Forelimb muscle (tissue), 1 donor: ENCODE data around the gene RBM38. TPM values are rescaled to one million over a fixed set of nuclear protein-coding genes. Genes with fewer than 3 reads are reported as not detected.
"Not testable (repeated sequence)": the region's sequence is repeated elsewhere in the genome, so short reads cannot be mapped to it uniquely, and the experiment has no call there.

Experiments used
- DNase-seq: peaks from one replicate; pipeline ENCODE4 v3.0.0-alpha.2; 2013; ENCODE audit warnings: low read depth
- polyA plus RNA-seq: library from polyadenylated mRNA; unstranded; fragments of 120-200 nt; gene quantifications from one replicate; pipeline ENCODE4 v1.2.1, GENCODE V29; 2013; ENCODE audit not compliant: insufficient read length

Gene RBM38
- polyA plus RNA-seq, 1 donor = 61.8 TPM

DNA sequence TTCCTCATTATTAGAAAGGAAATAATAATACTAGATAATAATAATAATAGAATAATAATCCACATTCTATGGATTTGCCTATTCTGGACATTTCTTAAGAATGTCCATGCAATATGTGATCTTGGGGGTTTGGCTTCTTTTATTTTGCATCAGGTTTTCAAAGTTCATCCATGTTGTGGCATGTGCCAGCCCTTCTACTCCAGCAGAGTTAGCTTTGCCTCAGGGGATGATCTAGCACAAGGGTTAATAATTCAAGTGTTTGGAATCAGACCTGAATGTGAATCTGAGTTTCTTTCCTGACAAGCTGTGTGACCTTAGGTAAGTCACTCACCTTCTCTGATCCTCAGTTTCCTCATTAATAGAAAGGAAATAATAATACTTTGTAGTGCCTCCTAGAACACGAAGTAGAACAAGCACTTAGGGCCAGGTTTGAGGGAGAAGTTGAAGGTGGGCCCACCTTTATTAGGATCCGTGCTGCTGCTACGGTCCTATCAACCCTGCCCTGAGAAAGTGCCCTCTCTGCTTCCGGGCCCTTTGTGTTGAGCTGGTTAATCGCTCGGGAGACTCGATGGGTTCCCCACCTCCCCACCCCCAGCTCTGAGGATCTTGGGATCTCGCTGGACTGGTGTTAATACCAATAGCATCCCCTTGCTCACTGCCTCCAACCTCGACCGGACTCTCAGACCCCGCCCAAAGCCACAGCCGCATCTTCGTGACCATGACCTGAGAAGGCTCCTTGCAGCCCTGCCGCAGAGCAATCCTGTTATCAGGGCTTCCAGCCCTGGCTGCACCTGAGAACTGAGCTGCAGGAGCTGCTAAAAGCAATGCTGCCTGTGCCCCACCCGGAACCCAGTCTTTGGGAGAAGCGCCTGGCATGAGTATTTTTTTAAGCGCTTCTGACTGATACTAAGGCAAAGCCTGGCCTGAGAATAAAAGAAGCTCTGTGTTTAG is 26.9 kb downstream of the RBM38 start:
- DNase-seq = no peak

GRCh38 chr20:57419479-57419878 is 28.3 kb downstream of the RBM38 start:
- not testable (repeated sequence) for DNase-seq

DNA sequence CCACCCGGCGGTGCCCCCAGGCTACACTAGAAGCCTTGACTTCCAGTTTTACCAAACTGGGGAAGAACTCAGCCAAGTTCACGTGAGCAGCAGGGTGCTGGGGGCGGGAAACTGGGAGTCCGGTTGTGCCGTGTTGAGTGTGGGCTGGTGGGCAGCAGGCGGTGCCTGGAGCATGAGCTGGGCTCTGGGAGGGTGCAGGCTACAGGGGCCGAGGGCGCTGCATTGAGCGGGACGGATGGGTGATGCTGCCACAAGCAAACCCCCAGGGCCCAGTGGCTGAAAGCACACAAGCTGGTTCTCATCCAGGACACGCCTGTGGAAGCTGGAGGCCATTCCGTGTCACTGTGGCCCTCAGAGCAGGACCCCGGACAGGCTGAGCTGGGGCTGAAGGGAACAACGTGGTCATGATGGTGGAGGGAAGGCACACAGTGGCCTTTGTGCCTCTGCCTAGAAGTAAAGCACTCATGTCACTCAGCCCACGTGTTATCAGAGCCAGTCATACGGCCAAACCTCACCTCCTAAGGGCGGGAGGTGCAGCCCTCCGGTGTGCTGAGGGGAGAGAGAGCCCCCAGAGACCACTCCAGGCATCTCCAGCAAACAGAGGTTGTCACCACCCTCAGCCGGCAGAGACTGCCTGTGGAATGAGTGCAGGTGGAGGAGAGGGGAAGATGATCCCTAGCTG is 29.5 kb downstream of the RBM38 start:
- no peak for DNase-seq

GRCh38 chr20:57421253-57422220 is 30.3 kb downstream of the RBM38 start:
- DNase-seq = no peak

DNA sequence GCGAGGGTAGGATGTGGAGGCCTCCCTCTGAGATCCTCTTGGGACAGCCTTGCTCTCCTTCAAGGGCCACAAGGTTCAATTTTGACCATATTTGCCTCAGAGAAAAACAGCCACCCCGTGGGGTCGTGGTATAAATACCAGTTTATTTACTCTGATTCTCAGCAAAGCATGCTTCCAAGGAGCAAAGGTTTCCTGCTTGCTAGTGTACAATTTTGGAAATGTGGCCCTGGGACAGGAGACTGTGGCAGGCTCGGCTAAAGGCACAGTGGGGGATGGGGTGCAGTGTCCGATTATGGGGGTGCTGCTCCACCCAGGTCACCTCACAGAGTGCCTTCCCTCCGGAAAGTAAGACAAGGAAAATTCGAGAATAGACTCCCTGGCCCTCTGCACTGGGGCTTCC is 31.1 kb downstream of the RBM38 start:
- DNase-seq = no peak

- no peak for DNase-seq
Measured at GRCh38 chr20:57425150-57426013, 34.2 kb downstream of the RBM38 start.

DNA sequence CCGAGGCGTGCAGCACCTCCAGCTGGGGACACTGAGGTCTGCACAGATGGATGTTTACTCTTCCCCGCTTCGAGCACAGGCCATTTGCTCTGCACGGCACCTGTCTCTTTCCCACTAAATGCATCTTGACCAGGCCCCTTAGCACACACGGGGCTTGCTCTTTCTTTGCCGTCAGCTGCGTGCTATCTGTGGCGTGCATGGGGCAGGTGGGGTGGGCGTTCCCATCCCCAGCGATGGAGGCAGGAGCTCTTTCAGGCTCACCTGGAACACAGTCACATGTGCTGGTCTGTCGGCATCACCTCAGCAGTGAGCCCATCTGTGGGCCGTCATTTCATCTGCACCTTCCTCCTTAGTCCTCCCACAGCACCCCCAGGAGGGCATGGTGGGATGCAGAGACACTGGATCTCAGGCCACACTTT is 35.1 kb downstream of the RBM38 start:
- DNase-seq = no peak

DNA sequence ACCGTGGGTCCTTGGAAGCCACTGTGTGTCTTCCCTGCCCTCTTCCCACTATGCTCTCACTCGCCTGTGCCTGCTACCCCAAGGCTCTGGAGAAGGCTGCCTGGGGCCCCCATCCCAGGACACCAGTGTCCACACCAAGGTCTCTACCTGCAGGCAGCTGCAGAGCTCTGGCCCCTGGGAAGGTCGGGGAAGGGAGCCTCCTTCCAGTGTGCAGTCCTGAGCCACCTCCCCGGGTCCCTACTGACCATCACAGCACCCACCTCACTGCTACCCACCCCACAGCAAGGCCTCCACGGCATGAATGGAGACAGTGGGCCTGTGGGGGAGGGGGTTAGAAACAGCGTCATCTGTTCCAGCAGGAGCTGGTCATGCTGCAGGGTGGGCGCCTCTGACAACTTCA is 35.6 kb downstream of the RBM38 start:
- no peak for DNase-seq

GRCh38 chr20:57428324-57429158 is 37.3 kb downstream of the RBM38 start:
- no peak for DNase-seq

DNA sequence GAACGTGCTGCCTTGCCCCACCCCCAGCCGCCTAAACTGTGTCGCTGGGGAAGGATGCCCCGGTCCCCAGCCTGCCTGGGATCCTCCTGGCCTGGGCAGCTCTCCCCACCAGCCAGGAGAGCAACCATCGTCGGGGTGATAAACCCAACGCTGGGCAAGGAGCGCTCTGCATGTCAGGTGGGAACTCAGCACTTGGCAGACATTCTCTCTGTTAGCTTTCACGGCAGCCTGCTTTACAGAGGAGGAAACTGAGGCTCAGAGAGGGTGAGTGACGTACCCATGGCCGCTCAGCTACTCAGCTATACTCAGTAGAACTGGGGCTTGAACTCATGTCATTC is 37.9 kb downstream of the RBM38 start:
- DNase-seq = no peak

DNA sequence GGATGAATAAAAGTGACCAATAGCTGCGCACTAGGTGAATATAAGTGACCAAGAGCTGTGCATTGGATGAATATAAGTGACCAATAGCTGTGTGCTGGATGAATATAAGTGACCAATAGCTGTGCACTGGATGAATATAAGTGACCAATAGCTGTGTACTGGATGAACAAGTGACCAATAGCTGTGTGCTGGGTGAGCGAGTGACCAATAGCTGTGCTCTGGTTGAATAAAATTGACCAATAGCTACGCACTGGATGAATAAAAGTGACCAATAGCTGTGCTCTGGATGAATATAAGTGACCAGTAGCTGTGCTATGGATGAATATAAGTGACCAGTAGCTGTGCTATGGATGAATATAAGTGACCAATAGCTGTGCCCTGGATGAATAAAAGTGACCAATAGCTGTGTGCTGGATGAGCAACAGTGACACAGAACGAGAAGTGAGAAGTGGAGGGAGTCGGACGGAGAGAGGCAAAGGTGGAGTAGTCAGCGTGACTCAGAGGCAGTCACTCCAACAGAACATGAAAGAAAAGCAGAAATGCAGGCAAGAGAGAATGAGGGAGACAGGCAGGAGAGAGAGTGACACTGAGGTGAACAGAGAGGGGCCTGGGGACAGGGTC is 38.5 kb downstream of the RBM38 start:
- no peak for DNase-seq

- DNase-seq = not testable (repeated sequence)
Measured at GRCh38 chr20:57430201-57430596, 39.0 kb downstream of the RBM38 start.

GRCh38 chr20:57431539-57431835 is 40.3 kb downstream of the RBM38 start:
- no peak for DNase-seq

GRCh38 chr20:57432480-57432861 is 41.3 kb downstream of the RBM38 start:
- no peak for DNase-seq

DNA sequence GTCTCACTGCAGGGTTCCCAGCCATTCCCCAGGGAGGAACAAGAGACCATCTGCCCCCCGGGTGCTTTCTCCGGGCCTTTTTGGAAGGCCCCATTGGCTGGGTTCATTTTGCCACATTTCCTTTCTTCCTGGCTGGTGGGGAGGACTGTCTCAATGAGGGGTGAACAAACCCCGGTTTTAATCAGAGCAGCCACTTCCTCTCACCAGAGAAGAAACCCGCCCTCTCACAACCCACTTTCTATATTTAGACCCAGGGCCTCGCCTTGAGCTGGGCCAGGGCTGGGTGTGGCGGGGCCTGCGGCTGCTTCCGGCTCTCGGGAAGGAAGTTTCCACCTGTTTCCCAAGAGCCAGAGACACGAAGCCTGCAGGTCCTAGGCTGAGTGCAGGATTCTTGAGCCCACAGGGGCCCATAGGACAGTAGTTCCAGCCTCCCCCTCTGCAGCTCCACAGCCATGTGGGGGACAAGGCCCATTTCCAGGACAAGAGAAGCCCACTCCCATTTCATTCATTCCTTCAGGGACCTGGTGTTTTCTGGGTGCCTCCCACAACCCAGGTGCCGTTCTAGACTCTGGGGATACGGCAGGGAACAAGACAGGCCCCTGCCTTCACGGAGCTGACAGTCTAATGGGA is 41.8 kb downstream of the RBM38 start:
- DNase-seq = no peak

GRCh38 chr20:57433657-57434389 is 42.6 kb downstream of the RBM38 start:
- no peak for DNase-seq

GRCh38 chr20:57434390-57434700 is 43.1 kb downstream of the RBM38 start:
- DNase-seq = no peak

DNA sequence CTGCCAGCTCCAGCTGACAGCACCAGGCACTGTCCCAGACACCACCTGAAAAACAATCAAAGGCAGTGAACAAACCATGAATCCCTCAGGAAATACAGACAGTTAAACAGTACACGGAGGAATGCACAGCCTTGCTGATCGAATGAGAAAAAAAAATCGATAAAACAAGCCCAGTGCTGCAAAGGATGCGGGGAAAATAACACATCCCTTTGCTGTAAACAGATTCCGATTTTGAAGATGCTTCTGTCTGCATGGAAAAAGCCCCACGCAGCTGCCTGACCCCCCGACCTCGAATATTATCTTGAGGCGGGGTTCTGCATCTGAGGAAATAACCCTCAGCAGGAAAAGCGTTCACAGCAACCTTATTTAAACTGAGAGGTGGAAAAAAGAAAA is 43.9 kb downstream of the RBM38 start:
- no peak for DNase-seq
